NCI-H2171 treated with DMSO at 0.1 percent for 48 hours (cell line): Measurements from ENCODE around the gene FBXL20.
"Not testable (repeated sequence)": the region's sequence is repeated elsewhere in the genome, so short reads cannot be mapped to it uniquely, and the experiment has no call there.

Experiments used
- DNase-seq: peaks from one replicate; lab custom pipeline; 2025; lab: John Stamatoyannopoulos, UW

The FBXL20 gene

GRCh38 chr17:39401412-39402243, at the start of gene FBXL20:
Gene FBXL20, minus strand, starts transcription at chr17:39401626. Its CDS starts 224 bp downstream, at chr17:39401402.
- DNase-seq: peak; percentile 83

- peak; percentile 99 for DNase-seq
Measured at GRCh38 chr17:39450847-39451581, 49.6 kb upstream of the FBXL20 start, which contains the start of gene MED1. Gene MED1, minus strand, starts transcription at chr17:39451263. Its CDS starts 201 bp downstream, at chr17:39451062.

- no peak for DNase-seq
Measured at GRCh38 chr17:39450051-39450450, 48.6 kb upstream of the FBXL20 start.

- DNase-seq: no peak
Measured at GRCh38 chr17:39447561-39447960, 46.1 kb upstream of the FBXL20 start.

GRCh38 chr17:39443326-39443725, 41.9 kb upstream of the FBXL20 start:
- no peak for DNase-seq

- not testable (repeated sequence) for DNase-seq
Measured at GRCh38 chr17:39439868-39440267, 38.4 kb upstream of the FBXL20 start.

- DNase-seq: no peak
Measured at GRCh38 chr17:39429600-39429999, 28.2 kb upstream of the FBXL20 start.

GRCh38 chr17:39416141-39416540, 14.7 kb upstream of the FBXL20 start:
- no peak for DNase-seq

- DNase-seq: no peak
Measured at GRCh38 chr17:39410279-39410678, 8.9 kb upstream of the FBXL20 start.

GRCh38 chr17:39408360-39408759, 6.9 kb upstream of the FBXL20 start:
- DNase-seq: no peak

GRCh38 chr17:39406951-39407350, 5.5 kb upstream of the FBXL20 start:
- no peak for DNase-seq

- DNase-seq: no peak
Measured at GRCh38 chr17:39405436-39405835, 4.0 kb upstream of the FBXL20 start.

- DNase-seq: no peak
Measured at GRCh38 chr17:39404542-39405378, 3.3 kb upstream of the FBXL20 start.

- no peak for DNase-seq
Measured at GRCh38 chr17:39402890-39403605, 1.6 kb upstream of the FBXL20 start.

- peak; percentile 92 for DNase-seq
Measured at GRCh38 chr17:39402244-39402889, 941 bp upstream of the FBXL20 start.

- no peak for DNase-seq
Measured at GRCh38 chr17:39400547-39401411, 647 bp downstream of the FBXL20 start.

- DNase-seq: no peak
Measured at GRCh38 chr17:39399791-39400190, 1.6 kb downstream of the FBXL20 start.

GRCh38 chr17:39393736-39394135, 7.7 kb downstream of the FBXL20 start:
- DNase-seq: no peak

- DNase-seq: no peak
Measured at GRCh38 chr17:39391448-39391847, 10.0 kb downstream of the FBXL20 start.

- no peak for DNase-seq
Measured at GRCh38 chr17:39385040-39385439, 16.4 kb downstream of the FBXL20 start.
